ENCODE measurements around the gene CWF19L2. TPM values are rescaled to one million over a fixed set of nuclear protein-coding genes. Genes with fewer than 3 reads are reported as not detected.

Gene CWF19L2
- total and polyA plus RNA-seq, 2 of the 8 experiments (the other 6 are each of a cell fraction or from before 2014, with no cell fraction given): 2.2 to 16.6 TPM

DNA sequence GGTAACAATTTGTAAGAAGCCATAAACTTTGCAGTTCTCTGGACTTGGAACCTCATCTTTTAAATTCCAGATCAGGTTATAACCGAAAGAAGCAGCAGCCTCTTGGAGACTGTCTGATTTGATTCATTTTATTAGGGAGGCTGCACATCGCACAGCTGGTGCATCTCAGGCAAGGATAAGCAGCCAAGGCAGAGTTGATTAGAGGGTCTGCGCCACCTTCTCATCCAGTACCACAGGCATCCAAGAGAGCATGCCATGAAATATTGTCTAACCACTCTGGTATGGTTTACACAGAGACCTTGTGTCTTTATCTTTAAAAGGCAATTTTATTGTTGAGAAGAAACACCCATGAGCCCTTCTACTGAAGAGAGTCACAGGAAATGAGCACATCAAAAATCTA, 16.2 kb upstream of the CWF19L2 start:
- Histone ChIP-seq H2BK12ac (ENCODE audit: low read depth, low read length) (no peak overlapping the region), H3K9ac (replicated peaks in 1 of 4; ENCODE audit: extremely low read depth in 1 of 4, low read depth in 3 of 4, low read length in 3 of 4) (no peak overlapping the region), H3K27me3 (replicated peaks in 1 of 4; ENCODE audit: control insufficient read depth in 3 of 4, extremely low read depth in 1 of 4, insufficient read depth in 3 of 4, low read length in 3 of 4) (no peaks in the 10 kb centered on the region), H3K23me2 (ENCODE audit: low read depth, low read length) (no peaks in the 10 kb centered on the region), H3K79me2 (ENCODE audit: control insufficient read depth in 1 of 2, insufficient read depth in 2 of 2, low read length in 2 of 2) (no peaks in the 10 kb centered on the region), H3K27ac (ENCODE audit: low read depth, low read length) (no peak overlapping the region), H3K4ac (replicated peaks; ENCODE audit: insufficient read length, low read depth, low read length) (no peak overlapping the region), H3K14ac (ENCODE audit: insufficient read length) (no peak overlapping the region), H4K91ac (replicated peaks; ENCODE audit: insufficient read length, low read length) (no peak overlapping the region), H2AK5ac (ENCODE audit: low read depth, low read length) (no peak overlapping the region), H3K56ac (replicated peaks; ENCODE audit: insufficient read length, low read depth, low read length) (no peak overlapping the region), H3K36me3 (ENCODE audit: control insufficient read depth in 2 of 4, insufficient read depth in 4 of 4, low read length in 3 of 4) (no peaks in the 10 kb centered on the region), H3K79me1 (ENCODE audit: low read depth, low read length) (no peaks in the 10 kb centered on the region), H3K4me1 (replicated peaks in 1 of 4; ENCODE audit: control insufficient read depth in 3 of 4, insufficient read depth in 4 of 4, low read length in 3 of 4) (no peaks in the 10 kb centered on the region), H2BK120ac (replicated peaks; ENCODE audit: low read depth, low read length) (no peak overlapping the region), H4K5ac (ENCODE audit: insufficient read length, low read depth, low read length) (no peak overlapping the region), H3K4me3 (ENCODE audit: extremely low read depth in 1 of 4, insufficient read depth in 2 of 4, low read depth in 3 of 4, low read length in 4 of 4) (no peak overlapping the region), H3K4me2 (ENCODE audit: insufficient read depth in 1 of 2, low read depth in 2 of 2, low read length in 2 of 2) (no peak overlapping the region), H4K20me1 (replicated peaks in 1 of 2; ENCODE audit: control insufficient read depth in 1 of 2, insufficient read depth in 2 of 2, low read length in 2 of 2) (no peaks in the 10 kb centered on the region), H2AFZ (ENCODE audit: low read length) (no peak overlapping the region), H2BK5ac (ENCODE audit: low read depth, low read length) (no peak overlapping the region), H2BK15ac (ENCODE audit: low read length) (no peak overlapping the region), H3K18ac (ENCODE audit: extremely low read depth, low read length) (no peak overlapping the region), H3K23ac (ENCODE audit: insufficient read length) (no peak overlapping the region), H2BK20ac (ENCODE audit: low read length) (no peak overlapping the region), H3K9me3 (ENCODE audit: insufficient read depth in 2 of 2, low read depth in 1 of 2, low read length in 1 of 2) (no peaks in the 10 kb centered on the region), H4K8ac (ENCODE audit: extremely low read depth, insufficient read depth, low read length) (no peak overlapping the region)
- 89% methylated on average over 3 of the region's 3 CpGs; no CpG with 5 or more reads in 1 of the 2 experiments for WGBS, 2 experiments (ENCODE audit: extremely low coverage in 1 of 2, insufficient coverage in 1 of 2, insufficient read length in 1 of 2, insufficient replicate concordance in 2 of 2, low coverage in 1 of 2, low lambda C conversion rate in 2 of 2, missing lambda C conversion rate in 1 of 2)
- ChIA-PET POLR2A (ENCODE audit: partially characterized antibody) (no interaction called here), CTCF (ENCODE audit: partially characterized antibody) (no interaction called here)
- TF ChIP-seq, protein P1, sequence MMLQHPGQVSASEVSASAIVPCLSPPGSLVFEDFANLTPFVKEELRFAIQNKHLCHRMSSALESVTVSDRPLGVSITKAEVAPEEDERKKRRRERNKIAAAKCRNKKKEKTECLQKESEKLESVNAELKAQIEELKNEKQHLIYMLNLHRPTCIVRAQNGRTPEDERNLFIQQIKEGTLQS (IDR thresholded peaks at IDR 0.05; ENCODE audit: insufficient read depth, low read depth, low read length): no peak
- TF ChIP-seq SP2 (IDR thresholded peaks at IDR 0.05; ENCODE audit: low read length) (no peak), RBBP5 (IDR thresholded peaks at IDR 0.05; ENCODE audit: borderline replicate concordance, low read depth, low read length) (no peak), SP1 (IDR thresholded peaks at IDR 0.05; ENCODE audit: low read depth, low read length) (no peak), GABPA (IDR thresholded peaks at IDR 0.05; ENCODE audit: borderline replicate concordance, insufficient read depth, low read length) (no peak), SAP30 (IDR thresholded peaks at IDR 0.05; ENCODE audit: insufficient read depth, insufficient replicate concordance, low read length) (no peak)
- TF ChIP-seq, protein P2, sequence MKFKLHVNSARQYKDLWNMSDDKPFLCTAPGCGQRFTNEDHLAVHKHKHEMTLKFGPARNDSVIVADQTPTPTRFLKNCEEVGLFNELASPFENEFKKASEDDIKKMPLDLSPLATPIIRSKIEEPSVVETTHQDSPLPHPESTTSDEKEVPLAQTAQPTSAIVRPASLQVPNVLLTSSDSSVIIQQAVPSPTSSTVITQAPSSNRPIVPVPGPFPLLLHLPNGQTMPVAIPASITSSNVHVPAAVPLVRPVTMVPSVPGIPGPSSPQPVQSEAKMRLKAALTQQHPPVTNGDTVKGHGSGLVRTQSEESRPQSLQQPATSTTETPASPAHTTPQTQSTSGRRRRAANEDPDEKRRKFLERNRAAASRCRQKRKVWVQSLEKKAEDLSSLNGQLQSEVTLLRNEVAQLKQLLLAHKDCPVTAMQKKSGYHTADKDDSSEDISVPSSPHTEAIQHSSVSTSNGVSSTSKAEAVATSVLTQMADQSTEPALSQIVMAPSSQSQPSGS (IDR thresholded peaks at IDR 0.05; ENCODE audit: low read length): no peak
- DNase-seq (ENCODE audit: low read depth in 1 of 2, low spot score in 2 of 2): no peak
- FAIRE-seq: no peak
